ENCODE measurements around the gene SLC5A6.

The SLC5A6 gene

GRCh38 chr2:27211943-27212625 lies at the start of gene SLC5A6, which contains the start of gene ATRAID:
Gene SLC5A6, minus strand, starts transcription at chr2:27212268. Its CDS starts 4,618 bp downstream, at chr2:27207650.
Gene ATRAID, plus strand, starts transcription at chr2:27212041. Its CDS starts 328 bp downstream, at chr2:27212369.
- H3K27ac ChIP-seq (ENCODE audit: low read depth, low read length) = peak within 1 kb of the TSS; percentile 99
- peak within 1 kb of the TSS; percentile 95 for H3K4me3 ChIP-seq (ENCODE audit: low read depth, low read length)
- no peaks in the 10 kb centered on the region for H3K9me3 ChIP-seq (ENCODE audit: control insufficient read depth, insufficient read depth, low read depth, low read length)
- peaks cover 46% of the 10 kb centered on the region for H3K36me3 ChIP-seq (ENCODE audit: control insufficient read depth, insufficient read depth, low read length)
- peak within 1 kb of the TSS; percentile 99 for H3K9ac ChIP-seq (ENCODE audit: low read length)
- peaks cover 14% of the 10 kb centered on the region for H3K4me1 ChIP-seq (ENCODE audit: control insufficient read depth, insufficient read depth, low read length)
- no peaks in the 10 kb centered on the region for H3K27me3 ChIP-seq (ENCODE audit: control insufficient read depth, insufficient read depth, low read length)

- Histone ChIP-seq H3K27ac (ENCODE audit: low read depth, low read length) (no peak overlapping the region), H3K4me1 (ENCODE audit: control insufficient read depth, insufficient read depth, low read length) (peaks cover 15% of the 10 kb centered on the region), H3K4me3 (ENCODE audit: low read depth, low read length) (peak overlapping the region; percentile 56), H3K9me3 (ENCODE audit: control insufficient read depth, insufficient read depth, low read depth, low read length) (no peaks in the 10 kb centered on the region), H3K9ac (ENCODE audit: low read length) (no peak overlapping the region), H3K27me3 (ENCODE audit: control insufficient read depth, insufficient read depth, low read length) (peaks cover 91% of the 10 kb centered on the region), H3K36me3 (ENCODE audit: control insufficient read depth, insufficient read depth, low read length) (no peaks in the 10 kb centered on the region)
Measured at GRCh38 chr2:27261241-27261925, 49.3 kb upstream of the SLC5A6 start.

GRCh38 chr2:27258051-27258450 lies 46.0 kb upstream of the SLC5A6 start:
- no peaks in the 10 kb centered on the region for H3K36me3 ChIP-seq (ENCODE audit: control insufficient read depth, insufficient read depth, low read length)
- H3K9ac ChIP-seq (ENCODE audit: low read length) = no peak overlapping the region
- H3K4me3 ChIP-seq (ENCODE audit: low read depth, low read length) = no peak overlapping the region
- 0 out of 2 replicates have a peak, but pooled peaks cover 6% of the 10 kb centered on the region for H3K4me1 ChIP-seq (ENCODE audit: control insufficient read depth, insufficient read depth, low read length)
- no peaks in the 10 kb centered on the region for H3K9me3 ChIP-seq (ENCODE audit: control insufficient read depth, insufficient read depth, low read depth, low read length)
- no peak overlapping the region for H3K27ac ChIP-seq (ENCODE audit: low read depth, low read length)
- peaks cover 61% of the 10 kb centered on the region for H3K27me3 ChIP-seq (ENCODE audit: control insufficient read depth, insufficient read depth, low read length)

GRCh38 chr2:27256855-27257454 lies 44.9 kb upstream of the SLC5A6 start:
- Histone ChIP-seq H3K4me1 (ENCODE audit: control insufficient read depth, insufficient read depth, low read length) (0 out of 2 replicates have a peak, but pooled peaks cover 6% of the 10 kb centered on the region), H3K4me3 (ENCODE audit: low read depth, low read length) (no peak overlapping the region), H3K27me3 (ENCODE audit: control insufficient read depth, insufficient read depth, low read length) (peaks cover 50% of the 10 kb centered on the region)

GRCh38 chr2:27255660-27256059 lies 43.6 kb upstream of the SLC5A6 start:
- Histone ChIP-seq H3K4me3 (ENCODE audit: low read depth, low read length) (no peak overlapping the region), H3K36me3 (ENCODE audit: control insufficient read depth, insufficient read depth, low read length) (no peaks in the 10 kb centered on the region), H3K9ac (ENCODE audit: low read length) (no peak overlapping the region), H3K27me3 (ENCODE audit: control insufficient read depth, insufficient read depth, low read length) (peaks cover 43% of the 10 kb centered on the region), H3K9me3 (ENCODE audit: control insufficient read depth, insufficient read depth, low read depth, low read length) (no peaks in the 10 kb centered on the region), H3K4me1 (ENCODE audit: control insufficient read depth, insufficient read depth, low read length) (peaks cover 5% of the 10 kb centered on the region), H3K27ac (ENCODE audit: low read depth, low read length) (no peak overlapping the region)

More at GRCh38 chr2:27256855-27257454, 44.9 kb upstream of the SLC5A6 start:
- no peaks in the 10 kb centered on the region for H3K9me3 ChIP-seq (ENCODE audit: control insufficient read depth, insufficient read depth, low read depth, low read length)
- H3K36me3 ChIP-seq (ENCODE audit: control insufficient read depth, insufficient read depth, low read length) = no peaks in the 10 kb centered on the region
- no peak overlapping the region for H3K27ac ChIP-seq (ENCODE audit: low read depth, low read length)
- H3K9ac ChIP-seq (ENCODE audit: low read length) = no peak overlapping the region

GRCh38 chr2:27255187-27255586 lies 43.1 kb upstream of the SLC5A6 start:
- Histone ChIP-seq H3K36me3 (ENCODE audit: control insufficient read depth, insufficient read depth, low read length) (no peaks in the 10 kb centered on the region), H3K9ac (ENCODE audit: low read length) (no peak overlapping the region), H3K4me1 (ENCODE audit: control insufficient read depth, insufficient read depth, low read length) (peaks cover 9% of the 10 kb centered on the region), H3K27me3 (ENCODE audit: control insufficient read depth, insufficient read depth, low read length) (peaks cover 38% of the 10 kb centered on the region), H3K27ac (ENCODE audit: low read depth, low read length) (no peak overlapping the region), H3K9me3 (ENCODE audit: control insufficient read depth, insufficient read depth, low read depth, low read length) (no peaks in the 10 kb centered on the region), H3K4me3 (ENCODE audit: low read depth, low read length) (no peak overlapping the region)

GRCh38 chr2:27251766-27252165 lies 39.7 kb upstream of the SLC5A6 start:
- Histone ChIP-seq H3K4me1 (ENCODE audit: control insufficient read depth, insufficient read depth, low read length) (peaks cover 9% of the 10 kb centered on the region), H3K27ac (ENCODE audit: low read depth, low read length) (no peak overlapping the region), H3K36me3 (ENCODE audit: control insufficient read depth, insufficient read depth, low read length) (no peaks in the 10 kb centered on the region), H3K4me3 (ENCODE audit: low read depth, low read length) (no peak overlapping the region), H3K9me3 (ENCODE audit: control insufficient read depth, insufficient read depth, low read depth, low read length) (no peaks in the 10 kb centered on the region), H3K27me3 (ENCODE audit: control insufficient read depth, insufficient read depth, low read length) (peaks cover 12% of the 10 kb centered on the region), H3K9ac (ENCODE audit: low read length) (no peak overlapping the region)

- Histone ChIP-seq H3K9me3 (ENCODE audit: control insufficient read depth, insufficient read depth, low read depth, low read length) (no peaks in the 10 kb centered on the region), H3K4me3 (ENCODE audit: low read depth, low read length) (peak overlapping the region; percentile 37), H3K4me1 (ENCODE audit: control insufficient read depth, insufficient read depth, low read length) (peaks cover 9% of the 10 kb centered on the region), H3K27ac (ENCODE audit: low read depth, low read length) (no peak overlapping the region), H3K36me3 (ENCODE audit: control insufficient read depth, insufficient read depth, low read length) (no peaks in the 10 kb centered on the region), H3K27me3 (ENCODE audit: control insufficient read depth, insufficient read depth, low read length) (peaks cover 5% of the 10 kb centered on the region), H3K9ac (ENCODE audit: low read length) (peak overlapping the region; percentile 29)
Measured at GRCh38 chr2:27250652-27251379, 38.7 kb upstream of the SLC5A6 start.

GRCh38 chr2:27249891-27250651 lies 38.0 kb upstream of the SLC5A6 start:
- H3K27ac ChIP-seq (ENCODE audit: low read depth, low read length) = no peak overlapping the region
- peaks cover 9% of the 10 kb centered on the region for H3K4me1 ChIP-seq (ENCODE audit: control insufficient read depth, insufficient read depth, low read length)
- H3K36me3 ChIP-seq (ENCODE audit: control insufficient read depth, insufficient read depth, low read length) = peaks cover 3% of the 10 kb centered on the region; the same call in 1 of the 2 replicates
- peak overlapping the region; percentile 29 for H3K9ac ChIP-seq (ENCODE audit: low read length)
- peaks cover 5% of the 10 kb centered on the region for H3K27me3 ChIP-seq (ENCODE audit: control insufficient read depth, insufficient read depth, low read length)
- H3K9me3 ChIP-seq (ENCODE audit: control insufficient read depth, insufficient read depth, low read depth, low read length) = no peaks in the 10 kb centered on the region
- peak overlapping the region; percentile 37 for H3K4me3 ChIP-seq (ENCODE audit: low read depth, low read length)

GRCh38 chr2:27249159-27249890 lies 37.3 kb upstream of the SLC5A6 start:
- H3K27me3 ChIP-seq (ENCODE audit: control insufficient read depth, insufficient read depth, low read length) = peaks cover 5% of the 10 kb centered on the region
- H3K4me1 ChIP-seq (ENCODE audit: control insufficient read depth, insufficient read depth, low read length) = peaks cover 9% of the 10 kb centered on the region
- no peak overlapping the region for H3K27ac ChIP-seq (ENCODE audit: low read depth, low read length)
- no peaks in the 10 kb centered on the region for H3K9me3 ChIP-seq (ENCODE audit: control insufficient read depth, insufficient read depth, low read depth, low read length)
- no peak overlapping the region for H3K4me3 ChIP-seq (ENCODE audit: low read depth, low read length)
- no peak overlapping the region for H3K9ac ChIP-seq (ENCODE audit: low read length)
- H3K36me3 ChIP-seq (ENCODE audit: control insufficient read depth, insufficient read depth, low read length) = peaks cover 9% of the 10 kb centered on the region

Measured in HUES6 (cell line).